Fibroblast of the aortic adventitia (primary cell): ENCODE results near the gene DNAJB11. TPM values are rescaled to one million over a fixed set of nuclear protein-coding genes. Genes with fewer than 3 reads are reported as not detected.

Experiments
- DNase-seq: peaks from one replicate; pipeline ENCODE4 v3.0.0-alpha.2; 2010; ENCODE audit warnings: low read depth
- H3K4me3 ChIP-seq: 2 replicates; pipeline ENCODE4 v1.5.1; 2011; ENCODE audit warnings: low read depth, mild to moderate bottlenecking, control low read depth, low read length, moderate library complexity
- CTCF ChIP-seq: IDR thresholded peaks from 2 replicates; pipeline ENCODE4 v1.5.1; 2011; ENCODE audit warnings: mild to moderate bottlenecking, low read length, control low read depth, inconsistent platforms; ENCODE audit not compliant: insufficient read depth
- total RNA-seq: library from RNA; depleted of rRNA; stranded (reverse); fragments of >200 nt; gene quantifications from 2 replicates; pipeline ENCODE4 v1.2.3, GENCODE V29; 2012; ENCODE audit warnings: low replicate concordance

DNAJB11 gene
- total RNA-seq, 1 donor: 44.0 TPM

GRCh38 chr3:186596568-186597287 is 26.2 kb downstream of the DNAJB11 start:
- peak; percentile 29 for DNase-seq
- H3K4me3 ChIP-seq: no peak overlapping the region
- no peak for TF ChIP-seq CTCF

GRCh38 chr3:186598108-186598784 is 27.7 kb downstream of the DNAJB11 start:
- DNase-seq: peak; percentile 65
- no peak for TF ChIP-seq CTCF
- no peak overlapping the region for H3K4me3 ChIP-seq

GRCh38 chr3:186598794-186599141 is 28.2 kb downstream of the DNAJB11 start:
- no peak overlapping the region for H3K4me3 ChIP-seq
- no peak for TF ChIP-seq CTCF
- DNase-seq: no peak

- DNase-seq: no peak
- H3K4me3 ChIP-seq: no peak overlapping the region
- no peak for TF ChIP-seq CTCF
Measured at GRCh38 chr3:186599142-186599784, 28.7 kb downstream of the DNAJB11 start.

- no peak overlapping the region for H3K4me3 ChIP-seq
- DNase-seq: no peak
- no peak for TF ChIP-seq CTCF
Measured at GRCh38 chr3:186599785-186600166, 29.3 kb downstream of the DNAJB11 start.

- H3K4me3 ChIP-seq: no peak overlapping the region
- DNase-seq: no peak
- no peak for TF ChIP-seq CTCF
Measured at GRCh38 chr3:186600896-186601295, 30.4 kb downstream of the DNAJB11 start.
